WTC11 (cell line): ENCODE measurements around the gene CCDC12. TPM values are rescaled to one million over a fixed set of nuclear protein-coding genes. Genes with fewer than 3 reads are reported as not detected.

Experiments used
- ATAC-seq: fragments of 200-7000 bp; cut with Tn5 transposase; 2 replicates; pipeline ENCODE4 v1.10.0; 2021; ENCODE audit warnings: mild to moderate bottlenecking, moderate library complexity
- CTCF ChIA-PET: fragments of 300-600 bp; sonication (Branson Sonifier 250); formaldehyde crosslinking; loops from one replicate; lab custom pipeline; 2021; ENCODE audit warnings: antibody characterized with exemption; lab: Charles Lee
- POLR2A ChIA-PET: fragments of 350-600 bp; sonication (Branson Sonifier 250); formaldehyde crosslinking; loops from one replicate; lab custom pipeline; 2021; ENCODE audit warnings: antibody characterized with exemption; lab: Charles Lee
- DNase-seq: peaks from one replicate; pipeline ENCODE4 v3.0.0; 2021; ENCODE audit warnings: low spot score
- H3K27ac Mint-ChIP-seq: 2 replicates; pipeline ENCODE4 v1.8.0; 2021; ENCODE audit warnings: mixed read lengths
- H3K27me3 Mint-ChIP-seq: 2 replicates; pipeline ENCODE4 v1.8.0; 2021; ENCODE audit warnings: low read depth, mild to moderate bottlenecking, moderate library complexity, mixed read lengths
- H3K36me3 Mint-ChIP-seq: 2 replicates; pipeline ENCODE4 v1.8.0; 2021; ENCODE audit warnings: mixed read lengths
- H3K4me1 Mint-ChIP-seq: 2 replicates; pipeline ENCODE4 v1.8.0; 2022; ENCODE audit warnings: mixed read lengths
- H3K4me3 Mint-ChIP-seq: 2 replicates; pipeline ENCODE4 v1.8.0; 2021; ENCODE audit warnings: mild to moderate bottlenecking, moderate library complexity, mixed read lengths
- H3K9me3 Mint-ChIP-seq: 2 replicates; pipeline ENCODE4 v1.8.0; 2021; ENCODE audit warnings: mixed read lengths
- ATF1 ChIP-seq: sonication (generic); formaldehyde crosslinking; IDR thresholded peaks from 2 replicates; pipeline ENCODE4 v1.8.1; 2023; ENCODE audit warnings: mild to moderate bottlenecking, moderate library complexity, missing genetic modification reagents
- ATF3 ChIP-seq: sonication (generic); formaldehyde crosslinking; conservative IDR thresholded peaks from 2 replicates; pipeline ENCODE4 v1.8.1; 2022; ENCODE audit warnings: mild to moderate bottlenecking, missing genetic modification reagents
- ATF6 ChIP-seq: sonication (generic); formaldehyde crosslinking; IDR thresholded peaks from 2 replicates; pipeline ENCODE4 v1.8.1; 2023; ENCODE audit warnings: mild to moderate bottlenecking, missing genetic modification reagents
- CBFB ChIP-seq: sonication (generic); formaldehyde crosslinking; IDR thresholded peaks from 2 replicates; pipeline ENCODE4 v1.8.1; 2022; ENCODE audit warnings: mild to moderate bottlenecking, low read depth, missing genetic modification reagents
- CDX4 ChIP-seq: fragments of 250-450 bp; sonication (Bioruptor Pico); IDR thresholded peaks from 2 replicates; pipeline ENCODE4 v1.9.0; 2021; ENCODE audit warnings: moderate library complexity, mild to moderate bottlenecking, inconsistent platforms, borderline replicate concordance
- E2F5 ChIP-seq: sonication (generic); formaldehyde crosslinking; IDR thresholded peaks from 2 replicates; pipeline ENCODE4 v1.8.1; 2022; ENCODE audit warnings: mild to moderate bottlenecking, moderate library complexity, missing genetic modification reagents
- ERG ChIP-seq: fragments of 250-450 bp; sonication (Bioruptor Pico); IDR thresholded peaks from 2 replicates; pipeline ENCODE4 v1.8.0; 2021; ENCODE audit warnings: mild to moderate bottlenecking
- GTF2I ChIP-seq: fragments of 250-450 bp; sonication (Bioruptor Pico); conservative IDR thresholded peaks from 2 replicates; pipeline ENCODE4 v1.4.0; 2021; ENCODE audit warnings: mild to moderate bottlenecking
- JAZF1 ChIP-seq: fragments of 250-450 bp; sonication (Bioruptor Pico); IDR thresholded peaks from 2 replicates; pipeline ENCODE4 v1.9.0; 2021; ENCODE audit warnings: moderate library complexity, mild to moderate bottlenecking, inconsistent platforms
- NFATC4 ChIP-seq: fragments of 250-450 bp; sonication (Bioruptor Pico); IDR thresholded peaks from 2 replicates; pipeline ENCODE4 v1.9.0; 2021; ENCODE audit warnings: mild to moderate bottlenecking
- NFYB ChIP-seq: sonication (generic); formaldehyde crosslinking; conservative IDR thresholded peaks from 2 replicates; pipeline ENCODE4 v1.8.0; 2022; ENCODE audit warnings: low read depth, missing genetic modification reagents
- RELA ChIP-seq: sonication (generic); formaldehyde crosslinking; IDR thresholded peaks from 2 replicates; pipeline ENCODE4 v1.8.1; 2022; ENCODE audit warnings: missing genetic modification reagents, mild to moderate bottlenecking, borderline replicate concordance
- STAT6 ChIP-seq: sonication (generic); formaldehyde crosslinking; conservative IDR thresholded peaks from 2 replicates; pipeline ENCODE4 v1.8.1; 2023; ENCODE audit warnings: mild to moderate bottlenecking, low read depth, missing genetic modification reagents, moderate library complexity
- USF2 ChIP-seq: sonication (generic); formaldehyde crosslinking; IDR thresholded peaks from 2 replicates; pipeline ENCODE4 v1.8.1; 2023; ENCODE audit warnings: mild to moderate bottlenecking, missing genetic modification reagents, moderate library complexity
- ZBTB43 ChIP-seq: sonication (generic); formaldehyde crosslinking; IDR thresholded peaks from 2 replicates; pipeline ENCODE4 v1.8.1; 2023; ENCODE audit warnings: mild to moderate bottlenecking, missing genetic modification reagents
- ZNF232 ChIP-seq: sonication (generic); formaldehyde crosslinking; IDR thresholded peaks from 2 replicates; pipeline ENCODE4 v1.8.0; 2022; ENCODE audit warnings: mild to moderate bottlenecking, missing genetic modification reagents
- ZNF423 ChIP-seq: fragments of 250-450 bp; sonication (Bioruptor Pico); IDR thresholded peaks from 2 replicates; pipeline ENCODE4 v2.1.2; 2022; ENCODE audit warnings: mild to moderate bottlenecking, moderate library complexity
- ZNF512 ChIP-seq: sonication (generic); formaldehyde crosslinking; IDR thresholded peaks from 2 replicates; pipeline ENCODE4 v1.8.1; 2022; ENCODE audit warnings: missing genetic modification reagents, borderline replicate concordance
- total RNA-seq: library from RNA; stranded (reverse); gene quantifications from 3 replicates; pipeline ENCODE4 v1.2.3, GENCODE V29; 2021

CCDC12 gene
- total RNA-seq, 1 experiment from 2014 or later: 59.1 TPM

- no peak for TF ChIP-seq STAT6 (CRISPR knock-in tag)
- TF ChIP-seq CBFB (CRISPR knock-in tag): no peak
- TF ChIP-seq ATF3 (CRISPR knock-in tag): no peak
- TF ChIP-seq RELA (CRISPR knock-in tag): no peak
- TF ChIP-seq ATF6 (CRISPR knock-in tag): no peak
- TF ChIP-seq ZNF512 (CRISPR knock-in tag): no peak
These were observed 40.4 kb upstream of the CCDC12 start (continued) for GRCh38 chr3:47016934-47017435.

- ChIA-PET POLR2A (no interaction called here), CTCF (interaction anchor here (1.1 kb wide), 2 partner anchors 47 to 93 kb away, joined by 3 read pairs; no protein-coding TSS in a partner anchor)
- ATAC-seq (no peak), DNase-seq (no peak)
- Mint-ChIP-seq H3K9me3 (no peaks in the 10 kb centered on the region), H3K27ac (0 out of 2 replicates have a peak overlapping the region, but pooled peaks have one; percentile 20), H3K27me3 (no peaks in the 10 kb centered on the region), H3K36me3 (peaks cover 23% of the 10 kb centered on the region), H3K4me1 (peaks cover 7% of the 10 kb centered on the region), H3K4me3 (no peak overlapping the region)
- no peak for TF ChIP-seq NFYB (CRISPR knock-in tag)
- no peak for TF ChIP-seq CDX4
- no peak for TF ChIP-seq USF2
- TF ChIP-seq ATF1 (CRISPR knock-in tag): no peak
- no peak for TF ChIP-seq ZNF232 (CRISPR knock-in tag)
These were observed 39.8 kb upstream of the CCDC12 start for GRCh38 chr3:47016086-47016933.

GRCh38 chr3:47015151-47015550 is 38.6 kb upstream of the CCDC12 start:
- Mint-ChIP-seq H3K27me3 (no peaks in the 10 kb centered on the region), H3K27ac (peak overlapping the region; percentile 57), H3K36me3 (peaks cover 23% of the 10 kb centered on the region), H3K4me1 (peaks cover 10% of the 10 kb centered on the region), H3K9me3 (no peaks in the 10 kb centered on the region), H3K4me3 (no peak overlapping the region)
- DNase-seq: no peak
- POLR2A ChIA-PET: interaction anchor here (0.5 kb wide), 1 partner anchor 446 kb away, joined by 3 read pairs; no protein-coding TSS in a partner anchor
- no peak for ATAC-seq
- CTCF ChIA-PET: interaction anchor here (1.1 kb wide), 2 partner anchors 48 to 92 kb away, joined by 3 read pairs; no protein-coding TSS in a partner anchor
- TF ChIP-seq E2F5 (CRISPR knock-in tag) (no peak), GTF2I (CRISPR knock-in tag) (no peak), ZNF423 (no peak), ERG (CRISPR knock-in tag) (no peak), ZBTB43 (no peak), JAZF1 (CRISPR knock-in tag) (no peak), NFATC4 (no peak)
